ENCODE results near the gene MYG1. TPM values are rescaled to one million over a fixed set of nuclear protein-coding genes. Genes with fewer than 3 reads are reported as not detected.
"Not testable (repeated sequence)": the region's sequence is repeated elsewhere in the genome, so short reads cannot be mapped to it uniquely, and the experiment has no call there.

MYG1 gene
- total RNA-seq, 2 experiments from 2014 or later, result 49.0 to 53.7 TPM

DNA sequence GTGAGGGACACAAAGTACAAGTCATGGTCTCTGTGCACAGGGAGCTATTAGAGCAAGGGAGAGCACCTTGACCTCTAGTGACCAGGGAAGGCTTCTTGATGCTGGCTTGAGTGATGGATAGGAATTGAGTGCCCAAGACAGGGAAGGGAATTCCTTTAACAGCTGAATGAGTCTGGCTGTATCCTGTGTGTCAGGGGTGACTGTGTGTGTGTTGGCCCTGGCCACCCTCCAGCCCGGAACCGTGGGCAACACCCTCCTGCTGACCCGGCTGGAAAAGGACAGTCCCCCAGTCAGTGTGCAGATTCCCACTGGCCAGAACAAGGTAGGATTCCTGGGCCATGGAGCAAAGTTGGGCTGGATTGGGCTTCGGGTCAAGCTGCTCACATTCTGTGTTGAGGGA, 9.6 kb upstream of the MYG1 start:
- no peak overlapping the region for H3K4me3 Mint-ChIP-seq
- CTCF ChIA-PET, result interaction anchor here (1.4 to 10.6 kb wide), 6 partner anchors 22 to 130 kb away, joined by 3 to 105 read pairs (median 16); partner anchors contain the start of genes AAAS, ESPL1 and ITGB7
- H3K36me3 Mint-ChIP-seq (ENCODE audit: low read depth), result peaks cover 64% of the 10 kb centered on the region

DNA sequence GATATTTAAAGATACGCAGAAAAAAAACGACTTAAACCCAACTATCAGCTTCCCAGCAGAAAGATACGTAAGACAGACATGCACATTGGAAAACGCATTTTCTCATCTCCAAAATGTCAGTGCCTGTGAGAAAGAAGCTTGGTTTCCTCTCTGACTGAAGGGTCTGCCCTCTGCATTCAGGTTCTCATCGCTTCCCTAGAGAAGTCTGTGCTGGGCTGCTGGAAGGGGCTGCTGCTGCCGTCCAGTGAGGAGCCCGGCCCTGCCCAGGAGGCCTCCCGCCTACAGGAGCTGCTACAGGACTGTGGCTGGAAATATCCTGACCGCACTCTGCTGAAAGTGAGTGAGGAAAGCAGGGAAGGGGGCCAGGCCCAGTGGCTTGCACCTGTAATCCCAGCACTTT, 8.8 kb upstream of the MYG1 start:
- Mint-ChIP-seq H3K36me3 (ENCODE audit: low read depth) (peaks cover 68% of the 10 kb centered on the region), H3K27me3 (no peaks in the 10 kb centered on the region), H3K27ac (no peak overlapping the region), H3K4me1 (peaks cover 24% of the 10 kb centered on the region), H3K9me3 (no peaks in the 10 kb centered on the region), H3K4me3 (no peak overlapping the region)
- no peak for DNase-seq
- POLR2A ChIA-PET, result interaction anchor here (1.0 to 1.5 kb wide), 3 partner anchors 9 to 77 kb away, joined by 3 read pairs; no protein-coding TSS in a partner anchor
- CTCF ChIA-PET, result interaction anchor here (0.6 to 10.6 kb wide), 10 partner anchors 8 to 131 kb away, joined by 3 to 105 read pairs (median 5); partner anchors contain the start of genes AAAS, ESPL1 and ITGB7

More for the DNA sequence above, 9.6 kb upstream of the MYG1 start:
- no peak for DNase-seq
- H3K27me3 Mint-ChIP-seq, result no peaks in the 10 kb centered on the region
- no peaks in the 10 kb centered on the region for H3K9me3 Mint-ChIP-seq
- H3K27ac Mint-ChIP-seq, result no peak overlapping the region
- H3K4me1 Mint-ChIP-seq, result peaks cover 18% of the 10 kb centered on the region
- POLR2A ChIA-PET, result interaction anchor here (1.0 to 1.5 kb wide), 3 partner anchors 8 to 70 kb away, joined by 3 read pairs; partner anchors contain the start of gene MYG1

GRCh38 chr12:53292426-53292825, 7.1 kb upstream of the MYG1 start:
- H3K9me3 Mint-ChIP-seq, result no peaks in the 10 kb centered on the region
- H3K36me3 Mint-ChIP-seq (ENCODE audit: low read depth), result peaks cover 66% of the 10 kb centered on the region
- no peak overlapping the region for H3K27ac Mint-ChIP-seq
- no peak for DNase-seq
- H3K4me1 Mint-ChIP-seq, result peaks cover 39% of the 10 kb centered on the region
- ChIA-PET POLR2A (interaction anchor here (0.9 to 5.2 kb wide), 5 partner anchors 10 to 112 kb away, joined by 3 to 24 read pairs (median 4); partner anchors contain the start of genes CSAD and ZNF740), CTCF (interaction anchor here (1.0 to 10.6 kb wide), 3 partner anchors 52 to 132 kb away, joined by 3 to 105 read pairs (median 4); no protein-coding TSS in a partner anchor)
- H3K27me3 Mint-ChIP-seq, result no peaks in the 10 kb centered on the region
- no peak overlapping the region for H3K4me3 Mint-ChIP-seq

- peaks cover 53% of the 10 kb centered on the region for H3K4me1 Mint-ChIP-seq
- DNase-seq, result peak; percentile 90
- peak within 1 kb of the TSS; percentile 88 for H3K27ac Mint-ChIP-seq
- peaks cover 68% of the 10 kb centered on the region for H3K36me3 Mint-ChIP-seq (ENCODE audit: low read depth)
- no peaks in the 10 kb centered on the region for H3K9me3 Mint-ChIP-seq
- H3K4me3 Mint-ChIP-seq, result peak within 1 kb of the TSS; percentile 97
- no peaks in the 10 kb centered on the region for H3K27me3 Mint-ChIP-seq
- ChIA-PET POLR2A (interaction anchor here (0.5 to 9.9 kb wide), 26 partner anchors 8 to 204 kb away, joined by 3 to 141 read pairs (median 4); partner anchors contain the start of genes AAAS, CSAD, ESPL1 and ITGB7), CTCF (interaction anchor here (0.6 to 2.5 kb wide), 18 partner anchors 13 to 381 kb away, joined by 3 to 40 read pairs (median 4); partner anchors contain the start of genes AAAS, ATP5MC2, CSAD and ESPL1)
These were observed 4.2 kb upstream of the MYG1 start, which contains the start of gene PFDN5 for GRCh38 chr12:53295070-53295890. Gene PFDN5, plus strand, starts transcription at chr12:53295542. Its CDS starts 26 bp downstream, at chr12:53295568.

DNA sequence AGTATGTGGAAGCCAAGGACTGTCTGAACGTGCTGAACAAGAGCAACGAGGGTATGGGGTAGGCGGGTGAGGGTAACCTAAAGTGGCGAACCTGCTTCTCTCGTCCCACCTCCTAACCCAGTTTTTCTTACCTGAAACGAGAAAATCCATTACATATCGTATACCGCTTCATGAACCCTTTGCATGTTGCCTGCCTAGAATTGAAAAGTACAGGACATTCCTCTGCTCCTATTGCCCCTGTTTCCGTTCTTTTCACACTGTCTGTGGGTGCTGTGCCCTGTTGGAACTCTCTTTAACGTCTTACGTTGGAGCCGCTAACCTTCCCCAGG, 3.6 kb upstream of the MYG1 start:
- POLR2A ChIA-PET, result interaction anchor here (0.5 to 9.9 kb wide), 22 partner anchors 8 to 203 kb away, joined by 3 to 141 read pairs (median 4); partner anchors contain the start of genes AAAS, ESPL1, ITGB7 and MAP3K12
- H3K27ac Mint-ChIP-seq, result peak overlapping the region; percentile 88
- CTCF ChIA-PET, result interaction anchor here (0.6 to 2.5 kb wide), 16 partner anchors 24 to 380 kb away, joined by 3 to 40 read pairs (median 5); partner anchors contain the start of genes AAAS, ATP5MC2, CSAD and ESPL1
- peaks cover 59% of the 10 kb centered on the region for H3K4me1 Mint-ChIP-seq
- H3K27me3 Mint-ChIP-seq, result no peaks in the 10 kb centered on the region
- no peaks in the 10 kb centered on the region for H3K9me3 Mint-ChIP-seq
- H3K4me3 Mint-ChIP-seq, result peak overlapping the region; percentile 97
- no peak for DNase-seq
- peaks cover 70% of the 10 kb centered on the region for H3K36me3 Mint-ChIP-seq (ENCODE audit: low read depth)

DNA sequence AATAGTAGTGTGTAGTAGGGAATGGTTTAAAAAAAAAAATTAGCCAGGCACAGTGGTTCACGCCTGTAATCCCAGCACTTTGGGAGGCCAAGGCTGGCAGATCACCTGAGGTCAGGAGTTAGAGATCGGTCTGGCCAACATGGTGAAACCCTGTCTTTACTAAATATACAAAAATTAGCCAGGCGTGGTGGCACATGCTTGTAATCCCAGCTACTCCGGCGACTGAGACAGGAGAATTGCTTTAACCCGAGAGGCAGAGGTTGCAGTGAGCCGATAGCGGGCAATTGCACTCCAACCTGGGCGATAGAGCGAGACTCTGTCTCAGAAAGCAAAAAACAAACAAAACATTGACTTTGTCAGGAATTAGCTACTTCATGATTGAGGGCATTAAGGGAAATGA, 2.4 kb upstream of the MYG1 start:
- H3K27ac Mint-ChIP-seq, H3K27me3 Mint-ChIP-seq, H3K4me3 Mint-ChIP-seq, DNase-seq, H3K9me3 Mint-ChIP-seq: not testable (repeated sequence)
- CTCF ChIA-PET, result interaction anchor here (0.8 to 6.8 kb wide), 5 partner anchors 25 to 98 kb away, joined by 3 to 110 read pairs (median 5); partner anchors contain the start of genes AAAS and ESPL1
- Mint-ChIP-seq H3K36me3 (ENCODE audit: low read depth) (peaks cover 70% of the 10 kb centered on the region), H3K4me1 (peaks cover 71% of the 10 kb centered on the region)
- POLR2A ChIA-PET, result interaction anchor here (1.5 to 9.9 kb wide), 6 partner anchors 25 to 112 kb away, joined by 6 to 141 read pairs (median 18); partner anchors contain the start of genes AAAS and ESPL1

DNA sequence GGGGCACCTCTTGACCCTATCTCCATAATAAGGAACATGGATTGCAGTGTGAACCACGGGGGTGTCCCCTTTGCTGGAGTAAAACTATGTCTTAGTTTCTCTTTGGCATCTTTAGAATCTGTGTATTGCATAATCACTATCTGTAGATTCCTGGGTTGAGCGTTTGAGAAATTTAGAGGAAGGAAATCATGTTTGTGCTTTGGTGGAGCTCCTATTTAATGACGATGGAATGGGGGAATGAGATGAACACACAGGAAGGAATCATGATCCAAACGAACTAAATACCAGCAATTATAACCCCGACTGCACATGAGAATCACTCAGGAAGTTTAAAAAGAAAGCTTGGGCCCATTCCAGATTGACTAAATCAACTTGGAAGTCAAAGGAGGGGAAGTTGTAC, 1.3 kb upstream of the MYG1 start:
- peaks cover 69% of the 10 kb centered on the region for H3K36me3 Mint-ChIP-seq (ENCODE audit: low read depth)
- peaks cover 81% of the 10 kb centered on the region for H3K4me1 Mint-ChIP-seq
- no peaks in the 10 kb centered on the region for H3K27me3 Mint-ChIP-seq
- H3K9me3 Mint-ChIP-seq, result no peaks in the 10 kb centered on the region
- DNase-seq, result no peak
- CTCF ChIA-PET, result interaction anchor here (1.1 to 6.8 kb wide), 7 partner anchors 23 to 138 kb away, joined by 3 to 110 read pairs (median 5); partner anchors contain the start of gene AAAS
- no peak overlapping the region for H3K4me3 Mint-ChIP-seq
- POLR2A ChIA-PET, result interaction anchor here (0.9 to 9.9 kb wide), 4 partner anchors 21 to 79 kb away, joined by 3 to 141 read pairs (median 35); partner anchors contain the start of genes AAAS and ESPL1
- peak overlapping the region; percentile 22 for H3K27ac Mint-ChIP-seq

GRCh38 chr12:53299101-53299453, 418 bp upstream of the MYG1 start:
- Mint-ChIP-seq H3K27ac (peak overlapping the region; percentile 83), H3K9me3 (no peaks in the 10 kb centered on the region), H3K4me1 (peaks cover 83% of the 10 kb centered on the region), H3K27me3 (no peaks in the 10 kb centered on the region), H3K4me3 (peak overlapping the region; percentile 85), H3K36me3 (ENCODE audit: low read depth) (peaks cover 64% of the 10 kb centered on the region)
- CTCF ChIA-PET, result interaction anchor here (0.6 to 6.8 kb wide), 17 partner anchors 11 to 280 kb away, joined by 3 to 110 read pairs (median 4); partner anchors contain the start of genes AAAS and TARBP2
- POLR2A ChIA-PET, result interaction anchor here (0.6 to 9.9 kb wide), 16 partner anchors 9 to 220 kb away, joined by 3 to 141 read pairs (median 4); partner anchors contain the start of genes AAAS, CSAD, ESPL1 and MAP3K12
- DNase-seq, result peak; percentile 45

DNA sequence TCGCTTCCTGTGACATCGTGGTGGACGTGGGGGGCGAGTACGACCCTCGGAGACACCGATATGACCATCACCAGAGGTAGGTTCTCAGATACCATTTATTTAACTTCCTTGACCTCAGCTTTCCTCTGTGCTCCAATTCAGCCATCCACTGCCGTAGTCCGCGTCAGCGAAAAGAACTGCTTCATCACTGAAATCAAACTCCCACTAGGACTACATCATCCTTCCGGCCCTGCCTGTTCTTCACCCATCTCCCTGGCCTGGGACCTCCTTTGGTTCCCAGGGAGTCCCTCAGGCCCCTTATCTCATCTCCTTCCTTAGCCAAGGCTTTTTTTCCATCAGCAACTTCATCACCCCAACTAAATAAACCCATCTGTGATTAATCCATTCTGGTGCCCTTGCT, 692 bp downstream of the MYG1 start:
- Mint-ChIP-seq H3K4me1 (peaks cover 74% of the 10 kb centered on the region), H3K27ac (peak overlapping the region; percentile 83), H3K36me3 (ENCODE audit: low read depth) (peaks cover 60% of the 10 kb centered on the region), H3K27me3 (no peaks in the 10 kb centered on the region), H3K9me3 (no peaks in the 10 kb centered on the region), H3K4me3 (peak overlapping the region; percentile 85)
- CTCF ChIA-PET, result interaction anchor here (0.6 to 6.8 kb wide), 5 partner anchors 12 to 112 kb away, joined by 3 to 110 read pairs (median 4); partner anchors contain the start of gene AAAS
- DNase-seq, result no peak
- POLR2A ChIA-PET, result interaction anchor here (1.0 to 9.9 kb wide), 9 partner anchors 21 to 120 kb away, joined by 3 to 141 read pairs (median 4); partner anchors contain the start of genes AAAS, CSAD, ESPL1 and ZNF740

GRCh38 chr12:53302903-53303302, 3.4 kb downstream of the MYG1 start:
- ChIA-PET POLR2A (interaction anchor here (0.9 to 9.9 kb wide), 3 partner anchors 7 to 76 kb away, joined by 3 to 141 read pairs (median 3); partner anchors contain the start of genes AAAS and PFDN5), CTCF (interaction anchor here (0.9 to 6.8 kb wide), 2 partner anchors 19 kb away, joined by 3 to 110 read pairs; partner anchors contain the start of gene AAAS)
- H3K9me3 Mint-ChIP-seq, result no peaks in the 10 kb centered on the region
- H3K27ac Mint-ChIP-seq, result no peak overlapping the region
- H3K27me3 Mint-ChIP-seq, result no peaks in the 10 kb centered on the region
- H3K36me3 Mint-ChIP-seq (ENCODE audit: low read depth), result peaks cover 69% of the 10 kb centered on the region
- no peak for DNase-seq
- H3K4me3 Mint-ChIP-seq, result peak overlapping the region; percentile 0
- H3K4me1 Mint-ChIP-seq, result peaks cover 50% of the 10 kb centered on the region

DNA sequence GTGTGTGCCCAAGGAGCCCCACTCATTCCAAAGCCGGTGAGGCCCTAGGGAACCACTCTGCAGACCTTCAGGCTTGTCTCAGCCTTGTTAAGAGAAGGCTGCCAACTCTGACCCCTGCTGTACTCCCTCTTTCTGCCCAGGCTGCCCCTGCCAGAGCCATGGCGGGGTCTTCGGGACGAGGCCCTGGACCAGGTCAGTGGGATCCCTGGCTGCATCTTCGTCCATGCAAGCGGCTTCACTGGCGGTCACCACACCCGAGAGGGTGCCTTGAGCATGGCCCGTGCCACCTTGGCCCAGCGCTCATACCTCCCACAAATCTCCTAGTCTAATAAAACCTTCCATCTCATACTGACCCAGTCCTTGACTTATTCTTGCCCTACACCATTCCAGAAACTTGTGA, 7.3 kb downstream of the MYG1 start:
- H3K9me3 Mint-ChIP-seq, result no peaks in the 10 kb centered on the region
- H3K4me3 Mint-ChIP-seq, result no peak overlapping the region
- ChIA-PET CTCF (no interaction called here), POLR2A (no interaction called here)
- no peak overlapping the region for H3K27ac Mint-ChIP-seq
- peaks cover 52% of the 10 kb centered on the region for H3K36me3 Mint-ChIP-seq (ENCODE audit: low read depth)
- peaks cover 14% of the 10 kb centered on the region for H3K4me1 Mint-ChIP-seq
- no peaks in the 10 kb centered on the region for H3K27me3 Mint-ChIP-seq
- no peak for DNase-seq

DNA sequence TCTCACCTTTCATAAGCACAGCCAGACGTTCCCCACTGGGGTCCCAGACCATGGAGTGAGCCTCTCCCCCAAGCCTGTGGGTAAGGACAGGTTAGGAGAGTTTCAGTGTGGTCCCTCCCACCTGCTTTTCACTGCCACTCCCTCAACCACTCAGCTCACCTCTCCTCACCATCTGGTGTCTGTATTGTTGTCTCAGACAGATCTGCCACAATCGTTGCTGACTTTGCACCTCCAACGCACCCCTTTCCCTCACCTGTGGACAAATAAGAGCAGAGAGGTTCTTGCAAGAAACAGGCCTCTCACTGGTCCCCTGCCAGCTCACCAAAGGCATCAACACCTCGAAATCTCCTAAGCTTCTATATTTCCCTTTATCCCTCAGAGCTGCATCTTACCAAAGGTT, 8.8 kb downstream of the MYG1 start:
- CTCF ChIA-PET, result interaction anchor here (3.8 kb wide), 1 partner anchor 12 kb away, joined by 22 read pairs; the partner anchor contains the start of gene AAAS
- Mint-ChIP-seq H3K27ac (no peak overlapping the region), H3K9me3 (no peaks in the 10 kb centered on the region), H3K36me3 (ENCODE audit: low read depth) (peaks cover 46% of the 10 kb centered on the region), H3K4me3 (no peak overlapping the region), H3K4me1 (peaks cover 1% of the 10 kb centered on the region), H3K27me3 (no peaks in the 10 kb centered on the region)
- DNase-seq, result no peak
- POLR2A ChIA-PET, result interaction anchor here (0.8 to 1.2 kb wide), 3 partner anchors 9 to 13 kb away, joined by 3 to 4 read pairs (median 3); partner anchors contain the start of genes MYG1 and PFDN5
